Natural killer cell treated with Interleukin-12 subunit alpha and Interleukin-12 subunit beta and Interleukin-15 and Interleukin-18, amount 100 ng/mL, for 72 hours (primary cell): ENCODE measurements around the gene MAN2A1. TPM values are rescaled to one million over a fixed set of nuclear protein-coding genes. Genes with fewer than 3 reads are reported as not detected.

Source experiments
- ATAC-seq, 2 donors: fragments of 150-1000 bp; cut with Tn5 transposase in 1 of 2; sonication (Bioruptor Pico), chemical (Tn5 transposase) in 1 of 2; 2 replicates each; pipeline ENCODE4 v1.10.0; 2021
- DNase-seq: peaks from one replicate; pipeline ENCODE4 v3.0.0; 2022; ENCODE audit warnings: low spot score
- H3K27ac Mint-ChIP-seq, 2 donors: 1 replicate in 1 of 2; 2 replicates in 1 of 2; pipeline ENCODE4 v1.8.0; 2022; ENCODE audit warnings: mixed read lengths in 2 of 2, mild to moderate bottlenecking in 1 of 2, moderate library complexity in 1 of 2
- H3K27me3 Mint-ChIP-seq, 2 donors: 1 replicate in 1 of 2; 2 replicates in 1 of 2; pipeline ENCODE4 v1.8.0; 2022; ENCODE audit warnings: mixed read lengths in 2 of 2
- H3K36me3 Mint-ChIP-seq: one replicate; pipeline ENCODE4 v1.8.0; 2022; ENCODE audit warnings: mixed read lengths
- H3K4me1 Mint-ChIP-seq, 2 donors: 1 replicate in 1 of 2; 2 replicates in 1 of 2; pipeline ENCODE4 v1.8.0; 2022; ENCODE audit warnings: low read depth in 2 of 2, mixed read lengths in 2 of 2, mild to moderate bottlenecking in 1 of 2
- H3K4me3 Mint-ChIP-seq: one replicate; pipeline ENCODE4 v1.8.0; 2022; ENCODE audit warnings: mixed read lengths
- H3K9me3 Mint-ChIP-seq: 2 replicates; pipeline ENCODE4 v1.8.0; 2022; ENCODE audit warnings: mixed read lengths
- total RNA-seq, 2 donors: library from RNA; stranded (reverse); gene quantifications; one replicate each; pipeline ENCODE4 v1.2.3, GENCODE V29; 2022

MAN2A1 gene
- total RNA-seq, 2 donors from 2014 or later, result 37.9 to 38.7 TPM

DNA sequence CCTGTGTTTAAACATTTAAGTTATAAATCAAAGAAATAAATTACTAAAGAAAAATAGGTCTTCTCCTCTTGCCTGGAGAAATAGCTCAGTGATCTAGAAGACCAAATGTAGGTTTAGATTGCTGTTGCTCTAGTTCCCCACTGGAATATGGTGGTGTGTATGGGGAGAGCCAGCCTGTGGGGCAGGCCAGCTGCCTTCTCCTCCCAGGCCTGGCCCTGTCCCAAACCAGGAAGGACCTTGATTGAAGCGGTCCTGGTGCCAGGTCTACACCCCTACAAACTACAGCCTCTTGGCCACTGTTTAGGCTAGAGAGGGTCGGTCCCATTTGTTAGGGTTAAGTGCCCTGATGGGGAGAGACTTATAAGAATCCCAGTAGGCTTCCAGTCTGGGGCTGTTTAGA lies 35.4 kb downstream of the MAN2A1 start:
- H3K36me3 Mint-ChIP-seq, result peaks cover 10% of the 10 kb centered on the region
- ATAC-seq (peak in 1 of 2 donors; percentile 50), DNase-seq (no peak)
- no peak overlapping the region for H3K27ac Mint-ChIP-seq
- no peaks in the 10 kb centered on the region for H3K27me3 Mint-ChIP-seq
- no peak overlapping the region for H3K4me3 Mint-ChIP-seq
- no peaks in the 10 kb centered on the region for H3K9me3 Mint-ChIP-seq
- peaks cover 5 to 23% of the 10 kb centered on the region in 2 donors for H3K4me1 Mint-ChIP-seq

DNA sequence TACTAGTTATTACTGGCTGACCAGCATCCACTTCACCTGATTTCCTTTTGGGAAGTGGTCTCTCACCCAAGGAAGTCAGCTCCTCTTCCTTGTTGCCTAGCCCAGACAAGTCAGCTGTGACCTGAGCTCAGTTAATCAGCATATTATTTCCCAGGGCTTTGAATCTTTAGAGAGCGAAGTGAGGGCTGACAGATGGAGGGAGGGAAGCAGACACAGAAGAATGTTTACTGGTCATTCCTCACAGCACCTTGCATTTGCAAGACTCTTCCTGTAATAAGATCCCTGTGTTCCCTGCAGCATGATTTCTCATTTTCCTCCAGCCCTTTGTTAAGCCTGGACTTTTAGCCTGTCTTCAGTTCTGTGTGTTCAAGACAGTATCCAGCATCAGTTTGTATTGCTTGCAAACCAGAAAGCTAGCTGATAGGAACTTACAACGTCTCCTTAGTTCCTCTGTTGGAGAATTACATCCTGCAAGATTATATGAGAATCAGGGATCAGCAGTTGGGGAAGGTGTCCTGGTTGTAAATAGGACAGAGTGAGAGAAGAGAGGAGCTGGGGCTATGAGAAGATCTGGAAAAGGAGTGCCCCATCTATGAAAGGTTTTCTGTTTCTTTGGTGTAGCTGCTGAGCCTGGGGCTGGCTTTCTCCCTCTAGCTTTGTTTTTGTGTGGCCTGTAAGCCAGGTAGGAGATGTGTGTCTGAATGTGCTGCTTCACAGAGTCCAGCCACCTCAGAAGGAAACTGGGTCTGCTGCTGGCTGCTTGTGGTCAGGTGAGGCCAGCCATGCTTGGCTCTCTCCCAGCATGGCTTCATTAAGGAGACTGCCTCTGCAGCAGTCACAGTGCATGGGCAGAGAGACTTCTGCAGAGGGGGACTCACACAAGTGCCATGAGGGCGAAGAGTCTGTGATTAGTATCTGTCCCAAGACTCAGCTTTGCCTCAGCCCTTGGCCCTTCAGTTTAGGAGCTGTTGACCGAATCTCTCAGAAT lies 50.3 kb downstream of the MAN2A1 start:
- ATAC-seq (peak in 1 of 2 donors; percentile 44), DNase-seq (no peak)
- no peak overlapping the region for H3K27ac Mint-ChIP-seq
- peaks cover 32 to 33% of the 10 kb centered on the region in 2 donors for H3K4me1 Mint-ChIP-seq
- H3K9me3 Mint-ChIP-seq, result no peaks in the 10 kb centered on the region
- H3K36me3 Mint-ChIP-seq, result peaks cover 9% of the 10 kb centered on the region
- H3K4me3 Mint-ChIP-seq, result no peak overlapping the region
- H3K27me3 Mint-ChIP-seq, result no peaks in the 10 kb centered on the region

DNA sequence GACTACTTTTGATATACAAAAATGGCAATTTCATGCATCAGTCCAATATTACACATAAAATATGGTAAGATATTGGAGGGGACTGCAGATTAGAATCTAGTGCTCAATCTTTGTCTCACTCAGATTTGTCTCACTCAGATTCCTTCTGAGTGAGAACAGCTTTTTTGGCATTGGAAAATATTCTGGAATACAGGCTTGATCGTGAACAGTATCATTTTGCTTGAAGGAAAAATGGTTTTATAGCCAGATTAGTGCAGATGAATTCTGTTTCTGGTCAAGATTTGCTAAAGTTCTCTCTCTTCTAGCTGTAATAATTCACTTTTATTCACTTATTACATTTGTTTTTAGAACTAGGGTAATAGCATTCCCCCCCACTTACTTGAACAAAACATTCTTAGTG lies 51.2 kb downstream of the MAN2A1 start:
- Mint-ChIP-seq H3K9me3 (no peaks in the 10 kb centered on the region), H3K27me3 (no peaks in the 10 kb centered on the region), H3K4me1 (peaks cover 32 to 33% of the 10 kb centered on the region in 2 donors), H3K4me3 (no peak overlapping the region), H3K27ac (no peak overlapping the region), H3K36me3 (peaks cover 9% of the 10 kb centered on the region)
- DNase-seq (no peak), ATAC-seq (no peak)

DNA sequence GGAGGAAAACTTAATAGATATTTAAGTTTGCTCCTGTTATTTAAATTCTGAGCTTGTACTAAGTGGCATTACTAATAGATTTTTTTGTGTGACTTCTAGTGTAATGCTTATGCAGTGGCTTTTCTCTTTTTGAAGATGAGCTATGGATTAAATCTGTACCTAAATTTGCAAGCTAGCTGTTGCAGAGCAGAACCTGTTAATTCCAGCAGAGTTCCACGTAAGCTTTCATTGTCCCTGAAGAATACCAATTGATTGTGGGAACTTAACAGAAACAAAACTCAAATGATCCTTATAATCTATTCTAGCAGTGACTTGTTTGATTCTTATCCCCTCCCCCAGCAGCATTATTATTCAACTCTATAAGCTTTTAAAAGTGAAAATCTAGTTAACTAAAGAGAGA lies 51.7 kb downstream of the MAN2A1 start:
- H3K4me1 Mint-ChIP-seq, result peaks cover 32 to 33% of the 10 kb centered on the region in 2 donors
- H3K9me3 Mint-ChIP-seq, result no peaks in the 10 kb centered on the region
- ATAC-seq (no peak), DNase-seq (no peak)
- no peaks in the 10 kb centered on the region for H3K27me3 Mint-ChIP-seq
- no peak overlapping the region for H3K4me3 Mint-ChIP-seq
- no peak overlapping the region for H3K27ac Mint-ChIP-seq
- peaks cover 9% of the 10 kb centered on the region for H3K36me3 Mint-ChIP-seq

DNA sequence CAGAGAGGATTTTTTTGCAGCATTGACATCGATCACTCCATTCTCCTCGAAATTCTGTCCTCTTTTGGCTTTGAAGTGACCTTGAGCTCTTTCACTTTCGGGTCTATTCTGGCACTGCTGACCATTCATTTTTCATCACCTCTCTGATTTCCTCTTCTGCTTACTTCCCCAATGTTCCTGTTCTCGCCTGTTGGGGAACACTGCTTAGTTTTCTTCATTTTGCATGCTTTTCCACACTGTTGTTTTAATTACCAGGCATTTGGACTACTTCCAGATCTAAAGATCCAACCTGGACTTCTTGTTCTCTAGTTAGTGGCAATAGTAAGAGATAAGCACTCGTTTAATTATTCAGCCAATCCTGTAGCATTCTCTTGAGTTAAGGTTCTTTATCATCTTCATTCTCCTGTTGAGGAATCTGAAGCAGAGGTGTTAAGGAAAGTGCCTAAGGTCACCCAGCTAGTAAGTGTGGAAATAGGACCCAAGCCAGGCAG lies 53.4 kb downstream of the MAN2A1 start:
- H3K36me3 Mint-ChIP-seq, result peaks cover 9% of the 10 kb centered on the region
- peak overlapping the region in 1 of 2 donors; percentile 17 for H3K27ac Mint-ChIP-seq
- H3K4me3 Mint-ChIP-seq, result no peak overlapping the region
- H3K27me3 Mint-ChIP-seq, result no peaks in the 10 kb centered on the region
- no peaks in the 10 kb centered on the region for H3K9me3 Mint-ChIP-seq
- DNase-seq, result no peak
- peaks cover 34 to 36% of the 10 kb centered on the region in 2 donors for H3K4me1 Mint-ChIP-seq
- no peak for ATAC-seq

DNA sequence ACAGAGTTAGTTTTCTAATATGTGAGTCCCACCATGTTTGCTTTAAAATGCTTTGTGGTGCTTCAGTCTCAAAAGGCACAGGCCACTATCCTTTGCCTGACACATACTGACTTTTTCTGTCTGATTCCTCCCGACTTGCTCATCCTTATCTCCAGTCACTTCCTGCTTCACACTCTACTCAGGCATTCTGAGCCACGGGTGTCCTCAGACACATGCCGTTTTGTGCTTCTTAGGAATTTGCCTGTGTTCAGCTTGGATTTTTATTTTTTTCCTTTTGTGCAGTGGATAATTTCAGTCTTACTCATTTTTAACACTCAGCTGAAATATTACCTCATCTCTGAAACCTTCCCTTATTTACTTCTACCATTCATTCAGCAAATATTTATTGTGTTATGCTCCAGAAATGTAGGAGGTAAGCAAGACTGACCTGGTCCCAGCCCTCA lies 54.1 kb downstream of the MAN2A1 start:
- Mint-ChIP-seq H3K36me3 (peaks cover 9% of the 10 kb centered on the region), H3K4me3 (no peak overlapping the region), H3K9me3 (no peaks in the 10 kb centered on the region), H3K27ac (no peak overlapping the region), H3K27me3 (no peaks in the 10 kb centered on the region), H3K4me1 (peaks cover 38 to 41% of the 10 kb centered on the region in 2 donors)
- DNase-seq (no peak), ATAC-seq (no peak)

DNA sequence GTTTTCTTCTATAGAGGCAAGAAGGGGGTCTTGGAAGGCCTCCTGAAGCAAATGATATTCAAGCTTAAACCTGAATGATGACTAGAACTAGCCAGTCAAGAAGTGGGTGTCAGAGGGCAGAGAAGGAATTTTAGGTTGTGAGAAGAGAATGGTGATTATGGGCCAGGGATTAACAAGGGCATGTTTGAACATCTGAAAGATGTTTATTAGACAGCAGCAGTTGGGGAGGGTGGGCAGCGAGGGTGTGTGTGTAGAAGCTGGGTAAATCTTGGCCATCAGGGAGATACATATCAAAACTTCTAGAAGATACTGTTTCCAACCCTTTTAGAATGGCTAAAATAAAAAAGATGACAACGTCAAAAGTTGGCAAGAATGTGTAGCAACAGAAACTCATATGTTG lies 54.5 kb downstream of the MAN2A1 start:
- Mint-ChIP-seq H3K36me3 (peaks cover 9% of the 10 kb centered on the region), H3K9me3 (no peaks in the 10 kb centered on the region), H3K4me3 (no peak overlapping the region), H3K4me1 (peaks cover 37 to 40% of the 10 kb centered on the region in 2 donors), H3K27ac (no peak overlapping the region), H3K27me3 (no peaks in the 10 kb centered on the region)
- no peak for DNase-seq
- ATAC-seq, result no peak

DNA sequence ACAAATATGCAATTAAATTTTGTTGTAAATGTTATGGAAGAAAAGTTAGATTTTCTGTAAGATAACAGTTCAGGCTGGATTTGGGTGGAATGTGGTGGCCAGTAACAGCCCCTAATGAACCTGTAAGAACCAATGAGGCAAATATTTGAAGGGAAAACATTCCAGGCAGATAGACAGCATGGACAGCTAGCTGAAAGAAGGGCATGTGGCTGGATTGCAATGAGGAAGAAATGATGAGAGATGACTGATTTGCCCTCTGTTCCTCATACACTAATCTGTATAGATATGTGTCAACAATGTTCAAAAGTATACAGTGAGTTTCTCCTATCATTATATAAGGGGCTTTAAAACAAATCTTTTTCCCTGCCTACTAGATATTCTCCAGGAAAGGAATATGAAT lies 58.8 kb downstream of the MAN2A1 start:
- no peak for ATAC-seq
- DNase-seq, result no peak
- no peak overlapping the region for H3K4me3 Mint-ChIP-seq
- no peaks in the 10 kb centered on the region for H3K27me3 Mint-ChIP-seq
- H3K4me1 Mint-ChIP-seq, result peaks cover 22 to 28% of the 10 kb centered on the region in 2 donors
- H3K27ac Mint-ChIP-seq, result no peak overlapping the region
- no peaks in the 10 kb centered on the region for H3K9me3 Mint-ChIP-seq
- H3K36me3 Mint-ChIP-seq, result peaks cover 13% of the 10 kb centered on the region

DNA sequence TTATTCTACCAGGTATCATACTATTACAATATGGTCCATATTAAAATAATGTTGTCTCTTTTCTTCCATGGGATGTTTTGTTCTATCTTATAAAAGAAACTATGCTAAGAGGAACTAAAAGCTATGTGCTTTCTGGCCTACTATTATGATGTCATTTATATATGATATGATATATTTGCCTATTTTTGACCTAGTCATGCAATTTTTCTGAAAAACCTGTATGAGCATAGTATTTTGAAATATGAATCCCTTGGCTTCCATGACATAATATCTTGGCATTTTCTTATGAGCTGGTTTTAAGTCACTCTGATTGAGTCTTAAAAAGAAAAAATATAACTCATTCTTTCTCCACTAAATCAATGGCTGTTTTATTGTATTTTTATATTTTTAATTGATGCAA lies 60.7 kb downstream of the MAN2A1 start:
- Mint-ChIP-seq H3K9me3 (no peaks in the 10 kb centered on the region), H3K27me3 (no peaks in the 10 kb centered on the region), H3K4me1 (peaks cover 13 to 21% of the 10 kb centered on the region in 2 donors), H3K27ac (no peak overlapping the region), H3K36me3 (peaks cover 5% of the 10 kb centered on the region), H3K4me3 (no peak overlapping the region)
- DNase-seq (no peak), ATAC-seq (no peak)

DNA sequence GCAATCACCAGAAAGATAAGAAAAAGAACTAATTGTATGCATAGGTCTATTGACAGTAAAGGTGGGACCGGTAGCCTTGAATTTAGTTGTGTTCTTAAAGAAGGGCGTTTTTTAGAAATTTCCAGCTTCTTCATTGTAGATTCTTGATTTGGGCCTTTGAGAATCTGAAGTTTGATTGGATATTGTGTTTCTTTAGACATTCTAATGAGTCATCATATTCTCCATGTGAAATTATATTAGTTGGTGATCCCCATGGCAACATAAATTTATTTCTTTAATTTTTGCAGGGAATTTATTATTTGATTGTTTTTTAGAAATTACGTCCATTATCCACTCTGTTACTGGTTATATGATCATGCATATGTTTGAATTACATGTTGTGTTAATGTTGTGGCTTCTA lies 63.6 kb downstream of the MAN2A1 start:
- Mint-ChIP-seq H3K4me3 (no peak overlapping the region), H3K27me3 (no peaks in the 10 kb centered on the region), H3K27ac (no peak overlapping the region), H3K36me3 (peaks cover 5% of the 10 kb centered on the region), H3K4me1 (peaks cover 18 to 28% of the 10 kb centered on the region in 2 donors), H3K9me3 (no peaks in the 10 kb centered on the region)
- ATAC-seq (no peak), DNase-seq (no peak)

DNA sequence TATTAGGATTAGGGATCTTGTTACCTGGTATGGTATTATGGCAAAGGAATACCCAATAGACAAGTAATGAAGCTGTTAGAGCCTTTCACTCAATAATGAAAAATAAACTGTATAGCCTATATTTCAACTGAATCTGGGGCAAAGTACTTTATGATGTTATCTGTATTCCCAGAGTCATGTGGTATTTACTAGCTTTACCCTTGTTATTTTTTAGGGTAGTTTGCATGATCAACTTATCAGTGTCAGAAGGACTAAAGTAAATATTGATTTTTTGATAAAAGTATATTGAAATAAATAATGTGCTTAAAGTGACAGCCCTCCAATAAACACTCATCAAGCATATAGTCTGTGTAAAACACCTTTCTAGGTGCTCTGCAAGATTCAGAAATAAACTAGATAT lies 64.6 kb downstream of the MAN2A1 start:
- Mint-ChIP-seq H3K4me3 (no peak overlapping the region), H3K27ac (no peak overlapping the region), H3K4me1 (peaks cover 23 to 29% of the 10 kb centered on the region in 2 donors), H3K9me3 (no peaks in the 10 kb centered on the region), H3K27me3 (no peaks in the 10 kb centered on the region), H3K36me3 (peaks cover 5% of the 10 kb centered on the region)
- DNase-seq (no peak), ATAC-seq (no peak)

DNA sequence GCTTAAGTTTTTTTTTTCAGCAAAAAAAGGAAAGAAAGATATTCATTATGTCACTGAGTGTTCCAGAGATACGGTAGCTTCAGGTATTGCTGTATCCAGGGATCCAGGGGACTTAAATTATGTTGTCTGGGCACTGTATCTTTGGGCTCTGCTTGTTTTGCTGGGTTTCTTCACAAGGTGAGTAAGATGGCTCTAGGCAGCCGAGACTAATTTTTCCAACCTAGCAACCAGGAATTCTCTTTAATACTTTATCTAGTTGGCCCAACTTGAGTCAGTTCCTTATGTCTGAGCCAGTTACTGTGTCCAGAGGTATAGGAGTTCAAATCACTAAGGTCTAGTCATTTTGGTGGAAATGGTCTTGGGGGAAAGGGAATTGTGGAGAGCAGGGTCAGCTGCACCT lies 66.0 kb downstream of the MAN2A1 start:
- no peaks in the 10 kb centered on the region for H3K9me3 Mint-ChIP-seq
- H3K27me3 Mint-ChIP-seq, result no peaks in the 10 kb centered on the region
- ATAC-seq, result no peak
- no peak overlapping the region for H3K4me3 Mint-ChIP-seq
- no peak for DNase-seq
- H3K36me3 Mint-ChIP-seq, result peaks cover 13% of the 10 kb centered on the region
- no peak overlapping the region for H3K27ac Mint-ChIP-seq
- peaks cover 31 to 37% of the 10 kb centered on the region in 2 donors for H3K4me1 Mint-ChIP-seq

DNA sequence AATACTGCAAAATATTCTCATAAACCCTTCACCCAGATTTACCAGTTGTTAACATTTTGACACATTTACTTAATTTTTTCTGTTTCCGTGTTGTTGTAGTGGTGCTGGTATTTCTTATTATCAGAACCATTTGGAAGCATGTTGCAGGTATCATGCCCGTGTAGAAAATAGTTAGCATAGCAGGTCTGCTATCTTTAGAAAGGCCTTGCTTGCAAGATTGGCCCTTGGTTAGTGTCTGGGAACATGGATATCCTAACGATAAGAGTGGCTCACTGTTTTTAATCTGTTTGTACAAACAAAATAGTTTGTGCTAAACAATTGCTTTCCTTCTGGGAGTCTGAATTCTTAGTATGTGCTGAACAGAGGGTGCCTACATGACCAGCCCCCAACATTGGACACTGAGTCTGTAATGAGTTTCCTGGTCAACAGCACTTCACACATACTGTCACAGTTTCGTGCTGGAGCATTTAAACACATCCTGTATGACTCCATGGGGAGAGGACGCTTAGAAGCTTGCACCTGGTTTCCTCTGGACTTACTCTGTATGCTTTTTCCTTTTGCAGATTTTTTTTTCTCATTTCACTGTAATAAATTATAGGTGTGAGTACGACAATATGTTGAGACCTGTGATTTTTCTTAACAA lies 66.9 kb downstream of the MAN2A1 start:
- no peak overlapping the region for H3K27ac Mint-ChIP-seq

DNA sequence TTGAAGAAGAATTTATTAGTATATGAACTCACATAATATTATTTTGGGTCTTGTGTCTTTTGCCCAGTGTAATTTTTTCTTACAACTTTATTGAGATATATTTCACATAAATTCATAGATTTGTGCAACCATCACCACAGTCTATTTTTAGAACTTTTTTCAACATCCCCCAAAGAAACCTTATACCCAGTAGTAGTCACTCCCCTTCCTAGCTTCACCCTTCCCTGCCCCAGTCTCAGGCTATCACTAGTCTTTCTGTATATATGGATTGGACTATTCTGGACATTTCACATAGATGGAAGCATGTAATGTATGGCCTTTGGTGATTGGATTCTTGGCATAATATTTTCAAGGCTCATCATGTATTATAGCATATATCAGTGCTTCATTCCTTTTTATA lies 67.8 kb downstream of the MAN2A1 start:
- no peaks in the 10 kb centered on the region for H3K27me3 Mint-ChIP-seq
- no peak overlapping the region for H3K27ac Mint-ChIP-seq
- H3K4me3 Mint-ChIP-seq, result no peak overlapping the region
- no peaks in the 10 kb centered on the region for H3K9me3 Mint-ChIP-seq
- ATAC-seq (no peak), DNase-seq (no peak)
- H3K36me3 Mint-ChIP-seq, result peaks cover 12% of the 10 kb centered on the region
- H3K4me1 Mint-ChIP-seq, result peaks cover 27 to 32% of the 10 kb centered on the region in 2 donors

More for the DNA sequence above, 66.9 kb downstream of the MAN2A1 start:
- Mint-ChIP-seq H3K36me3 (peaks cover 14% of the 10 kb centered on the region), H3K9me3 (no peaks in the 10 kb centered on the region), H3K27me3 (no peaks in the 10 kb centered on the region), H3K4me3 (no peak overlapping the region), H3K4me1 (peaks cover 30 to 33% of the 10 kb centered on the region in 2 donors)
- DNase-seq (no peak), ATAC-seq (no peak)
